ENCODE data around the gene WNT3. TPM values are rescaled to one million over a fixed set of nuclear protein-coding genes. Genes with fewer than 3 reads are reported as not detected.

WNT3 gene
- total and polyA plus RNA-seq, 10 of the 15 experiments (the other 5 are each of a cell fraction or from before 2014, with no cell fraction given), result 0.01 to 0.03 TPM; not detected in 8

GRCh38 chr17:46853896-46854444 is 35.5 kb upstream of the WNT3 start (continued):
- no peak for TF ChIP-seq TCF3 (IDR thresholded peaks at IDR 0.05; ENCODE audit: borderline replicate concordance, insufficient read depth, low read depth, low read length)

- ATAC-seq, result no peak
- BruUV-seq (replicated peaks), result no TSS peak
- in situ Hi-C loops (cut with MboI), result loop anchor here (10.0 kb wide), 1 partner anchor 56 kb away; no protein-coding TSS in a partner anchor
- TF ChIP-seq RUNX3 (IDR thresholded peaks at IDR 0.05; ENCODE audit: low read length), result no peak
- TF ChIP-seq YBX1 (IDR thresholded peaks at IDR 0.05), result no peak
- TF ChIP-seq MXI1 (IDR thresholded peaks at IDR 0.05; ENCODE audit: low read depth, low read length), result no peak
- TF ChIP-seq ZNF207 (IDR thresholded peaks at IDR 0.05; ENCODE audit: borderline replicate concordance), result no peak
- TF ChIP-seq USF1 (IDR thresholded peaks at IDR 0.05; ENCODE audit: borderline replicate concordance, extremely low read length, insufficient read depth, low read depth, low read length), result no peak
- TF ChIP-seq NRF1 (conservative IDR thresholded peaks at IDR 0.05; ENCODE audit: low read depth, low read length), result no peak
- no peak for TF ChIP-seq CBFB (IDR thresholded peaks at IDR 0.05; ENCODE audit: low read depth)
- no peak for TF ChIP-seq SRF (IDR thresholded peaks at IDR 0.05; ENCODE audit: low read depth in 2 of 2, low read length in 2 of 2)
- TF ChIP-seq PAX5 (IDR thresholded peaks at IDR 0.05; ENCODE audit: borderline replicate concordance, low read depth, low read length), result no peak
- no peak for TF ChIP-seq KAT2A (conservative IDR thresholded peaks at IDR 0.05; ENCODE audit: control insufficient read depth, low read depth, low read length)
- no peak for TF ChIP-seq SUZ12 (IDR thresholded peaks at IDR 0.05; ENCODE audit: unreplicated experiment)
- no peak for TF ChIP-seq MEF2B (IDR thresholded peaks at IDR 0.05; ENCODE audit: partially characterized antibody, poor library complexity, severe bottlenecking)
- TF ChIP-seq YY1 (IDR thresholded peaks at IDR 0.05; ENCODE audit: low read depth, low read length), result no peak
- TF ChIP-seq GATAD2B (conservative IDR thresholded peaks at IDR 0.05; ENCODE audit: low read depth), result no peak
- TF ChIP-seq ZBTB11 (CRISPR knock-in tag; IDR thresholded peaks at IDR 0.05), result no peak
- no peak for TF ChIP-seq SUPT20H (IDR thresholded peaks at IDR 0.05; ENCODE audit: borderline replicate concordance, control insufficient read depth, low read depth, low read length)
- no peak for TF ChIP-seq ASH2L (IDR thresholded peaks at IDR 0.05; ENCODE audit: borderline replicate concordance, low read depth)
- TF ChIP-seq HDAC2 (IDR thresholded peaks at IDR 0.05), result no peak
- no peak for TF ChIP-seq FOXM1 (IDR thresholded peaks at IDR 0.05; ENCODE audit: low read depth, low read length)
Observed at GRCh38 chr17:46851029-46851741, 32.7 kb upstream of the WNT3 start, which contains the start of gene WNT9B. Gene WNT9B (plus strand): TSS chr17:46851583. CDS start chr17:46851639, 56 bp downstream.

More at GRCh38 chr17:46851029-46851741, 32.7 kb upstream of the WNT3 start, which contains the start of gene WNT9B:
- H3K4me1 ChIP-seq (ENCODE audit: control insufficient read depth, insufficient read depth, low read length), result no peaks in the 10 kb centered on the region
- H3K79me2 ChIP-seq (ENCODE audit: control insufficient read depth, insufficient read depth, low read length), result no peaks in the 10 kb centered on the region
- WGBS (ENCODE audit: insufficient coverage, insufficient replicate concordance, low lambda C conversion rate, missing lambda C conversion rate), result 26% methylated on average over 20 of the region's 75 CpGs
- POLR2A ChIA-PET, result no interaction called here
- no peak for DNase-seq (ENCODE audit: low read depth, low spot score)
- no peak for FAIRE-seq
- H3K27me3 ChIP-seq (replicated peaks in 1 of 2; ENCODE audit: control insufficient read depth in 2 of 2, insufficient read depth in 2 of 2, low read length in 1 of 2), result peaks cover 14% of the 10 kb centered on the region in 2 experiments
- H3K9ac ChIP-seq (ENCODE audit: control insufficient read depth, insufficient read depth, low read length), result no peak within 1 kb of the TSS
- no peaks in the 10 kb centered on the region for H4K20me1 ChIP-seq (ENCODE audit: control insufficient read depth, insufficient read depth)
- no peak within 1 kb of the TSS for H3K4me3 ChIP-seq
- H3K36me3 ChIP-seq (ENCODE audit: control insufficient read depth in 2 of 2, insufficient read depth in 2 of 2, low read length in 1 of 2), result no peaks in the 10 kb centered on the region
- RAD21 ChIA-PET (ENCODE audit: unreplicated experiment), result no interaction called here
- intact Hi-C loops (cut with micrococcal nuclease; ENCODE audit: unreplicated experiment), result no loop called here
- H3K4me2 ChIP-seq (ENCODE audit: control insufficient read depth, insufficient read depth), result no peak within 1 kb of the TSS
- no peak within 1 kb of the TSS for H3K27ac ChIP-seq (ENCODE audit: control insufficient read depth, insufficient read depth)
- SMC1A ChIA-PET (ENCODE audit: uncharacterized antibody, unreplicated experiment), result no interaction called here
- CTCF ChIA-PET, result no interaction called here
- no peak within 1 kb of the TSS for H2AFZ ChIP-seq (ENCODE audit: control insufficient read depth, low read depth, low read length)
- no peaks in the 10 kb centered on the region for H3K9me3 ChIP-seq (replicated peaks; ENCODE audit: control insufficient read depth, insufficient read depth, low read length)

Measured in GM12878 (cell line).